Lower lobe of right lung (tissue), 2 donors: ENCODE data around the gene SPATA24. TPM values are rescaled to one million over a fixed set of nuclear protein-coding genes. Genes with fewer than 3 reads are reported as not detected.

Experiments used
- ATAC-seq, 2 donors: fragments of 200-7000 bp; cut with Tn5 transposase; one replicate each; pipeline ENCODE4 v1.9.1; 2020 to 2022; ENCODE audit warnings: mild to moderate bottlenecking in 2 of 2, moderate library complexity in 2 of 2
- DNase-seq: peaks from one replicate; pipeline ENCODE4 v3.0.0-alpha.2; 2020
- H3K27ac ChIP-seq: fragments of 200-600 bp; one replicate; pipeline ENCODE4 v1.8.0; 2022
- H3K27me3 ChIP-seq: fragments of 200-600 bp; one replicate; pipeline ENCODE4 v1.8.0; 2022; ENCODE audit warnings: low read depth
- H3K36me3 ChIP-seq: fragments of 200-600 bp; one replicate; pipeline ENCODE4 v1.8.0; 2022; ENCODE audit warnings: mild to moderate bottlenecking
- H3K4me1 ChIP-seq: fragments of 200-600 bp; one replicate; pipeline ENCODE4 v1.8.0; 2022
- H3K4me3 ChIP-seq: fragments of 200-600 bp; one replicate; pipeline ENCODE4 v1.8.0; 2022; ENCODE audit warnings: mild to moderate bottlenecking
- H3K9me3 ChIP-seq: fragments of 200-600 bp; one replicate; pipeline ENCODE4 v1.8.0; 2022
- intact Hi-C: fragments of 100-400 bp; cut with DNase I; formaldehyde crosslinking; loops from one replicate; pipeline ENCODE4 v1.11.0; 2022
- total RNA-seq: library from RNA; stranded (reverse); fragmentation: NEBNext Ultra II Directional; extraction: Animal tissue kit (Norgen Biotek cat#: 25700); gene quantifications from one replicate; pipeline ENCODE4 v1.2.1, GENCODE V29; 2021
- TF ChIP-seq, protein P1 (sequence below): fragments of 200-600 bp; IDR thresholded peaks from one replicate; pipeline ENCODE4 v1.8.0; 2022; ENCODE audit warnings: antibody characterized with exemption, mild to moderate bottlenecking
- donor health status: DM: no; HTN: yes; CAD: no; lungs with severe emphysema.

Gene SPATA24
- total RNA-seq, 1 donor from 2014 or later: 3.5 TPM

- no peak for ATAC-seq
- Histone ChIP-seq H3K36me3 (no peaks in the 10 kb centered on the region), H3K4me1 (peaks cover 35% of the 10 kb centered on the region), H3K9me3 (no peaks in the 10 kb centered on the region), H3K4me3 (peak overlapping the region; percentile 65), H3K27ac (peak overlapping the region; percentile 11), H3K27me3 (peaks cover 31% of the 10 kb centered on the region)
- DNase-seq: no peak
- TF ChIP-seq, protein P1, sequence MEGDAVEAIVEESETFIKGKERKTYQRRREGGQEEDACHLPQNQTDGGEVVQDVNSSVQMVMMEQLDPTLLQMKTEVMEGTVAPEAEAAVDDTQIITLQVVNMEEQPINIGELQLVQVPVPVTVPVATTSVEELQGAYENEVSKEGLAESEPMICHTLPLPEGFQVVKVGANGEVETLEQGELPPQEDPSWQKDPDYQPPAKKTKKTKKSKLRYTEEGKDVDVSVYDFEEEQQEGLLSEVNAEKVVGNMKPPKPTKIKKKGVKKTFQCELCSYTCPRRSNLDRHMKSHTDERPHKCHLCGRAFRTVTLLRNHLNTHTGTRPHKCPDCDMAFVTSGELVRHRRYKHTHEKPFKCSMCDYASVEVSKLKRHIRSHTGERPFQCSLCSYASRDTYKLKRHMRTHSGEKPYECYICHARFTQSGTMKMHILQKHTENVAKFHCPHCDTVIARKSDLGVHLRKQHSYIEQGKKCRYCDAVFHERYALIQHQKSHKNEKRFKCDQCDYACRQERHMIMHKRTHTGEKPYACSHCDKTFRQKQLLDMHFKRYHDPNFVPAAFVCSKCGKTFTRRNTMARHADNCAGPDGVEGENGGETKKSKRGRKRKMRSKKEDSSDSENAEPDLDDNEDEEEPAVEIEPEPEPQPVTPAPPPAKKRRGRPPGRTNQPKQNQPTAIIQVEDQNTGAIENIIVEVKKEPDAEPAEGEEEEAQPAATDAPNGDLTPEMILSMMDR: no peak
- intact Hi-C loops: no loop called here
Observed at GRCh38 chr5:139393497-139394122, 10.3 kb downstream of the SPATA24 start.

DNA sequence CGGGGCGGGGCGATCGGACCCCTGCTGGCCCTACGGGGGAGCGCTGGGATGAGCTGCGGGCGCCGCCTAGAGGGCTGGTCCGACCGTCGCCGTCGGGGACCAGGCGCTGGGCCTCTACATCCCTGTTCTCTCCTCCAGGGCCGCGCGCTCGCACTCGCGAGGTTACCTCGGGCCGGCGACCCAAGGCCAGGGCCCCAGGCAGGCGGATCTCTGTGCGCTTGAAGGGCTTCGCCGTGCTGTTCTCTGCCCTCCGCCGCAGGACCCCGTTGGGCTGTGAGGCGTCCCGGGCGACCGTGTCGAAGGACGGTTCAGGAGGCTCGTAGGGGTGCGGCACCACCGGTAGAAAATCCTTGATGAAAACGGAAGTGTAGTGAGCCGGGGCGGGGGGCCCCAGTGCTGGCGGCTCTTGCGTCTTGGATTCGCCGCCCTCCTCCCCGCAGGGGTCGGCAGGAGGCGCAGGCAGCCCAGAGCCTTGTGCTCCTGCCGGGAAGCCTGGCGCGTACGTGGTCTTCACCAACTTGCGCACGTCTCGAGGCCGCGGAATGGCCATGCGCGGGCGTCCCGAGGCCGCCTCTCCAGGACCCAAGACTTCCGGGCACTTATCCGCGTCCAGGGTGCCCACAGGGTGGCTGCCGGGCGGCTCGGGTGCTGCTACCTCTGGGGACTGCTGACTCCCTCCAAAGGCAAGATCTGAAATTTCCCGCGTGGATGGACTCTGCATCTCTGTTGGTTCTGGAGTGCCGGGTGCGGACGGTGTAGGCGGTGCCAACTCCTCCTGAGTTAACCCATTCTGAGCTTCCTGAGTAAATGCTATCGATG lies 11.0 kb downstream of the SPATA24 start:
- Histone ChIP-seq H3K9me3 (no peaks in the 10 kb centered on the region), H3K36me3 (no peaks in the 10 kb centered on the region), H3K4me1 (peaks cover 42% of the 10 kb centered on the region), H3K4me3 (peak overlapping the region; percentile 65), H3K27me3 (peaks cover 31% of the 10 kb centered on the region), H3K27ac (peak overlapping the region; percentile 36)
- TF ChIP-seq, protein P1: peak; percentile 60
- DNase-seq: peak; percentile 82
- intact Hi-C loops: no loop called here
- ATAC-seq: peak; percentile 71 to 79

DNA sequence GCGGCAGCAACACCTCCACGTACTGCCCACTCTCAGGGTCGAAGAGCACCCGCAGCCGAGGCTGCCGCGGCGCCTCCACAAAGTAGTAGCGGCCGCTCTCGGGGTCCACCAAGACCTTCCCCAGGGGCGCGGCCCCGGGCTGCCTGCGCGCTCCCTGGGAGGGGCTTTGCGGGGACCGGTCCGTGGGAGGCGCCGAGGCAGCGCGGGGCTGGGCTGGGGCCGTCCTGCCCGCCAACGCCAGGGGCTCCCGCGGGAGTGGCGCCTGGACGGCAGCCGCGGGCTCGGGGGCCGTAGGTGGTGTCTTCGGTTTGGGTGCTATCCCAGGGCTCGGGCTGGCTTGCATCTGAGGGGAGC lies 11.6 kb downstream of the SPATA24 start:
- Histone ChIP-seq H3K9me3 (no peaks in the 10 kb centered on the region), H3K27me3 (peaks cover 31% of the 10 kb centered on the region), H3K4me3 (peak overlapping the region; percentile 65), H3K27ac (peak overlapping the region; percentile 36), H3K36me3 (no peaks in the 10 kb centered on the region), H3K4me1 (peaks cover 46% of the 10 kb centered on the region)
- TF ChIP-seq, protein P1: no peak
- DNase-seq: no peak
- ATAC-seq: peak; percentile 4 to 20
- intact Hi-C loops: no loop called here

DNA sequence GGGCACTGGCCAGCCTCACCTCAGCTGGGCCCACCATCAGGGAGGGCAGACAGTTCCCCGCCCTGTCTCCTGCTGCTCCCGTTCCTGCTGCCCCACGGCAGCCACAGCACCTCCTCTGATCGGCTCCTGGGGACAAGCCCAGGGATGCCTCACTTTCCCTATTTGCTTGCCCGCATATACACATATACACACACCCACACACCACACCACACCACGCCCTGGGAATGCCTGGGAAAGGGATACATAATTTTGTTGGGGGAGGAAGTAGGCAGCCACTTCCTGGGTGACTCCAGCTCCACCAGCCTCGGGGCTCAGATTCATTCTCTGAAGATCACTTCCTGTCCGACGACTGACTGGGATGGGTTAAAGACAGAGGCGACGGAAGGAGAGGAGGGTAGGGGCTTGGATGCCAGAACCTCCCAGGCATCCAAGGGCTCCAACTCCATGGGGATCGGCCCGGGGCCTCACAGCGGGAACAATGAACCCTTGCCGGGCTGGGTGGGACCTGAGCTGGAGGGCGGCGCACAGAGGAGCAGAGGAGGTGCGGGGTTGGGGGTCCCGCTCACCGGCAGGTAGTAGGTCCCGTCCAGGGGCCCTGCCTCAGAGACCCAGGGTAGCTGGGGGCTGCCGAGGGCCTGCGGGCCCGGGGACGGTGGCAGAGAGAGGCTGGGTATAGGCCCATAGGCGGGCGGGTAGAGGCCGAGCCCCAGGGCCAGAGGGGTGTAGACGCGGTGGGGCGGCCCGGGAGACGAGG lies 12.1 kb downstream of the SPATA24 start:
- peaks cover 31% of the 10 kb centered on the region for H3K27me3 ChIP-seq
- H3K36me3 ChIP-seq: no peaks in the 10 kb centered on the region
- H3K4me3 ChIP-seq: peak overlapping the region; percentile 65
- no peak for ATAC-seq
- intact Hi-C loops: no loop called here
- no peaks in the 10 kb centered on the region for H3K9me3 ChIP-seq
- H3K27ac ChIP-seq: peak overlapping the region; percentile 36
- TF ChIP-seq, protein P1: no peak
- H3K4me1 ChIP-seq: peaks cover 46% of the 10 kb centered on the region
- no peak for DNase-seq

GRCh38 chr5:139390639-139391569 lies 13.0 kb downstream of the SPATA24 start:
- H3K4me1 ChIP-seq: peaks cover 46% of the 10 kb centered on the region
- no peak overlapping the region for H3K27ac ChIP-seq
- TF ChIP-seq, protein P1: no peak
- no peak overlapping the region for H3K4me3 ChIP-seq
- no peaks in the 10 kb centered on the region for H3K36me3 ChIP-seq
- no peaks in the 10 kb centered on the region for H3K9me3 ChIP-seq
- no peak for DNase-seq
- no peak for ATAC-seq
- H3K27me3 ChIP-seq: peaks cover 31% of the 10 kb centered on the region
- intact Hi-C loops: no loop called here
